NCI-H1092 treated with DMSO at 0.1 percent for 48 hours (cell line): Measurements from ENCODE around the gene LYRM4.

Source experiments
- DNase-seq: peaks from one replicate; lab custom pipeline; 2025; lab: John Stamatoyannopoulos, UW

Gene LYRM4

DNA sequence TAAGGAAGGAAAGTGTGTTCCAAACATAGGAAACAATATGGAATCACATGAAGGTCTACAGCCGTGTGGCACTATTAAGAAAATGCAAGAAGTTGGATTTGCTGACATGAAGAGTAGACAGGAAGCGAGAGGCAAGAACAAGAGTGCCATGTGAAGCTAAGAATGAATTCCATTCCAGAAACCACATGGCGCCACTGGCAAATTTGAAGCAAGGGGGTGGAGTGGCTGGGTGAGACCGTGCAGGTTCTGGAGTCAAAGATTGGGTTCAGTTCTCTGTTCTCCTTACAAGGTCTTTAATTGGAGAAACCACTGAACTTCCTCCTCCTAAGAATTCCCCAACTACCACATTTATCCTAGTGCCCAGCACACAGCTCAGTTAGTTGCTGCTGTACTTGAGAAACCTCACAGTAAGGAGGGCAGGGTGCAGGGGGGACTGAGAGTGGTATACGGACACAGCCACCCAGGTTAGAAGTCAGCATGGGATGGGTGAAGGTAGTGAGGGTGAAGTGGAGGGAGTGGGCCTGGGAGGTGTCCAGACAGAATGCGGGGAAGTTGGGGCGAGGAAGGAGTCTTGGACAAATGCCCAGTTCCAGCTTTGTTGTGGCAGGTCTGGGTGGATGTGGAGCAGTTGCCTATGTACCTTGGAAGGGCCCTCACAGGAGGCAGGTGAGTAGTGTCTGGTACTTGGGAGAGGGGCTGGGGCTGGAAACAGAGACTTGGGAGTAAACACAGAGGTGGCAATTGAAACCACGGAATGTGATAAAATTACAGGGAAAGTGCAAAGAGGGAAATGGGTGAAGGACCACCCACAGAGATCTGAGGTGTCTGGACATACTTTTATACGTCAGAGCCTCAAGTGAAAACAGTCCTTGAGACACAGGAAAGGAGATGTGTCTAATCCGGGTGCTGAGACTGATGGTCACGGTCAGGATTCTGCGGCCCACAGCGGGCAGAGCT, 14.3 kb downstream of the LYRM4 start:
- DNase-seq: no peak

DNA sequence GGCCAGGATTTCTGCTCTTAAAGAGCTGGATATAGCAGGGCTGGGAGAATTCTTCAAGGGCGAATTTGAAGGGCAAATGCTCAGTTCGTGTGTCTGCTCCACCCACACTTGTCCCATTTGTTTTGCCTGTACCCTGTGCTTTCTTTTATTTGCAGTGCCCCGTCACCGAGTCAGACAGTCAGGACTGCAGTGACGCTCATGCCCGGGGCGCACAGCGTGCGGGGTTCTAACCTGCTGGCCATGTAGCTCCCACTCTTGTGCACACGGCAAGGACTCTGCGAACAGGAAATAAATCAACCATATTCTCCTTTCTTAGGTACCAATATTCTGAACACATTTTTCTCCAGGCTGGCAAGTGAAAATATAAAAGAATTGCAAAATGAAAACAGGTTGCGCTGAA, 17.7 kb downstream of the LYRM4 start:
- DNase-seq: no peak

DNA sequence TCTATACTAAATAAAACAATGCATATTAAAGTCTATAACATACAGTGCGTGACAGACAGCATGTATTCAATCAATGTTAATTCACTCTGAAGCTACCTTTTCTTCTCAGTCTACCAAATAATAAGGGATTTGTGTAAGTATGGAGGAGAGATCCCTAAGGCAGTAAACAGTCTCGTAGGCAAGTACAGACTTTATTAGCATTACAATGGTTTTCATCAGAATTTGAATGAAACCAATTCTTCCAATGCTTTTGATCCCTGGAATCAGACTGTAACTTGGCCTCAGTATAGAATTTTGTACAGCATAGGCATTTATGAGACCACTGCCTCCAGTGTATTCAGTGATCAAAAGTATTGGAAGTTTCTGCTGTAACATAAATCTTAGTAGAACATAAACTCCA, 19.5 kb downstream of the LYRM4 start:
- DNase-seq: no peak

DNA sequence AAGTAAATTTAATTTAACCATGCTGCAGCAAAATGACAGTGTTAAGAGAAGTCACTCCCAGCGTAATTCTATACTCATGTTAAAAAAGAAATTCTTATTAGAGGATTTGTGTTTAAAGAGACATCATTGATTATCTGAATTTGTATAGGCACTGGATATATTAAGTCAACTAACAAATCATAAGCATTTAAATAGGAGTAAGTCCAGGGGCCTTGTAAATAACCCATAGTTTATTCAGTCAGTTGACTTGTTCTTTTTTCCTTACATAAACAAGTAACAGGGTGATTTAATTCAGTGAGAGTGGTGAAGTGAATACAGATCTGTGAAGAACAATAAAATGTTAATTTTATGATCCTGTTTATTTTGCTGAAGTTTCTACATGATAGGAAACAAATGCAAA, 22.4 kb downstream of the LYRM4 start:
- no peak for DNase-seq

DNA sequence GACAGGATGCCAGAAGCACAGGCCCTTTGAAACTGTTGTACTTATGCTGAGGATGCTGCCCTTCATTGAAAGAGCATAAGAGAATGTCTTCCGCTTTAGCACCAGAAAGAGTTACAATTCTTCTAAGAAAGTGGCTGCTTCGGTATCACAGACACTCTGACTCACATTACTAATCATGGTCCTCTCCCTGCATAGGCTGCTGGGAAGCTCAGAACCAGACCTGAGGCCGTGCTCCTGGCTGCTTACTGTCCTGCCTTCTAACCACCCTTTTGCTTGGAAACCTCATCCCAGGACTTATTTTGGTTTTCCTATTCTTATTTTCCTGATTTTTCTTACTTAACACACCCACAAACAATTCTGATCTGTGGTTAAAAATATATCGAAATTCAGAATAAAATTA, 22.9 kb downstream of the LYRM4 start:
- no peak for DNase-seq

DNA sequence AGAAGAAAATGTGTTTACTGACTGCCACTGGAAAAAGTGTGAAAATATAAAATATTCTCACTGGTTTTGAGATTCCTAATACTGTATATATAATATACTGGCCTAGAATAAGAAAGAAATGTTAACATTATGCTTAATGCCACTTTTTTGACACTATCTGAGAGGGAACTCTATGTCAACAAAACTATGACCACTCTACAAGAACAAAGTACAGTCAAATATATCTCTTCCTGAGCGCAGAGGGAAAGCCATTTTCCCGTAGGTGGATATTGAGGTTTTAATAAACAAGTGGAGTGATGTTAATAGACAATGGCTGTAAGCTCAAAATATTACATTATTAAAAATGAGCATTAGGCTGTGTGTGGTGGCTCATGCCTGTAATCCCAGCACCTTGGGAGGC, 24.9 kb downstream of the LYRM4 start:
- no peak for DNase-seq

DNA sequence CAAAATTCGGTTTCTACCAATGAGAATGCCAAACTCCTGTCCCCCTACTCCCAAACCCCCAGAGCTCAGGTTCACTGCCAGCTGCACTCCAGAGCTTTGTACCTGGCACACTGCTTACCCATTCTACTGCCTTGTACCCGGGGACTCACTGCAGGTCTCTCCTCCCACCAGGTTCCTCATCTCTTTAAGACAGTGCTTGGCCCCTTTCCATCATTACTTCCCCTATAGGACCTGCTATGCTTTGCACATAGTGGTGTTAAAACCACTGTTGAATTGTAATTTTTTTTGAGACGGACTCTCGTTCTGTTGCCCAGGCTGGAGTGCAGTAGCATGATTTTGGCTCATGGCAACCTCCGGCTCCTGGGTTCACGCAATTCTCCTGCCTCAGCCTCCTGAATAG, 25.9 kb downstream of the LYRM4 start:
- DNase-seq: no peak

DNA sequence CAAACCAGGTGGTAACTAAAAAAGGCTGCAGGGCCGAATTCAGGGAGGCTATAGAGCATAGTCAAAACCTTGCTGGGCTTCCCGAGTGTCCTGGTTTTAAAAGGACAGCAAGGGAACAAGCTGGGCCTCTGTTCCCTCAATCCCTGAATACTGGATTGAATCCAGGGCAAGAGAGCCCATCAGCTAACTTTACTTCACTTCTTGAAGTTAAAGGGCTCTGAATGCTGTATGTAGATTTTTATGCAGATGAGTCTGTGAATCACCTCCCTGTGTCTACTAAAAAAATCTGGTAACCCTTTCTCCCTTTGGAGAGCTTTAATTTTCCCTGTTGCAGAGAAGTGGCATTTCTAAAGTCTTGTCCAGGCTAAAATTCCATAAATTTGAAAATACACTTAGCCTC, 29.5 kb downstream of the LYRM4 start:
- no peak for DNase-seq

DNA sequence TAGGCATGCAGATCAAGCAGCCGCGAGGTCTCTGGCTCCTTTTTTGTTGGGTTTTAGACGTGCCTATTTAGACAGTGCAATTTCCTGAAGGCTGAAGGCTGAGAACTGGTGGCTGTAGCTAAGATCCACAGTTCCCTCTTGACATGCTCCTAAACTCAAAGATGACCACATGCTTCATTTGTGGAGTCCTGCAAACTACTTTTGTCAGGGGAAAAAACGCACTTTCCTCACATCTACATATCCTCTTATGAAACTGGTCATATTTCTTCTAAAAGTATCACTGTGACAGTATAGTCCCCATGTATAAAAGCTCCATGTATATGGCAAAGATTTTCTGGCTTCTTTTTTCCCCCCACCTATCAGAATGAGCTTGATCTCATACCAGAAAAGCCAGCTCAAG, 30.7 kb downstream of the LYRM4 start:
- no peak for DNase-seq

DNA sequence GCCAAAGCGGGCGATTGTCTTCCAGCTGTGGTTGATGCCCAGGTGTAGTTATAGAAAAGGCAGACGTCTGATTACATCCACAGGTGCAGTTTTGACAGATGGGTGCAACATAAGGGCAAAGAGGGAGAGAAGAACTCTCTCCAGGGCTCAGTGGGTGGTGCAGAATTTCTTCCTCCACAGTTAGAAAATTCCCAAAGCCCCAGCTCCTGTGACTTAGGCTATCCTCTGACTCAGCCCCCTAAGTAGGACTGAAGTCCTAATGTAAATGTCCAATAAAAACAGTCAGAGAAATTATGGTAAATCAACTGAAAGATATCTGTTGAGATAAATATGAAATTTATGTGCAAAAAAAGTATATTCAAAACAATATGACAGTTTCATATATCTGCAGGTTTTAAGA, 31.4 kb downstream of the LYRM4 start:
- no peak for DNase-seq

DNA sequence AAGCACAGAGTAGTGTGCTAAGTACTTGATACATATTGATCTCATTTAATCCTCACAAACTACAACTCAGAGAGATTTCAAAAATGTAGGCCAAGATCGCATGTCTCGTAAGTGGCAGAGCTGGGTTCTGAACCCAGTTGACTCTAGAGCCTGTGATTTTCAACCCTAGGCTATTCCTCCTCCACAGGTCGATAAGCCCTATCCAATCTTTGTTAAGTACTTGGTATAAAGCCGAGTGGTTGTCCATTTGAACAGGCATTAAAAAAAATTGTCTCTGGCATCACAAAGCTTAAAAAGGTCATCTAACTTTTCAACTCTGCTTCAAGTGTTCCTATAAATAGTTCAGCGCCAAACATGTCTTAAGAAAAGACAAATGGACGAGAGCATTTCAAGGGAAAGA, 37.4 kb downstream of the LYRM4 start:
- DNase-seq: no peak

DNA sequence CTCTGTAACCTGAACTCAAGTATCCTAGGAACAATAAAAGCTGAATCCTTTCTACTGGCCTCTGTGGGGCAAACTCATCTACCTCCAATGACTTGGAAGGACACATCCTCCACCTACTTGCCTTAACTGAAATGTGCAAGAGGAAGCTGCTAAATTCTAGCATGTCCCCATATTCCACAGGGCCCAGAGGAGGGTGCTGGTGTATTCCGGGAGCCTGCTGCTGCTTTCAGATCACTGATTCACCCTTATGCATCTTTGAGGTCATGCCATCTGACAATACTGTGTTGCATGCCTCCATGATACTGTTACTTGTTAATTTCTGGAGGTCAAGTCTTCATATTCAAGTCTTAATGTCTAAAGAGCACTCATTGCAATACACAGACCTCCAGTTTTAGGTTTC, 40.3 kb downstream of the LYRM4 start:
- DNase-seq: no peak

DNA sequence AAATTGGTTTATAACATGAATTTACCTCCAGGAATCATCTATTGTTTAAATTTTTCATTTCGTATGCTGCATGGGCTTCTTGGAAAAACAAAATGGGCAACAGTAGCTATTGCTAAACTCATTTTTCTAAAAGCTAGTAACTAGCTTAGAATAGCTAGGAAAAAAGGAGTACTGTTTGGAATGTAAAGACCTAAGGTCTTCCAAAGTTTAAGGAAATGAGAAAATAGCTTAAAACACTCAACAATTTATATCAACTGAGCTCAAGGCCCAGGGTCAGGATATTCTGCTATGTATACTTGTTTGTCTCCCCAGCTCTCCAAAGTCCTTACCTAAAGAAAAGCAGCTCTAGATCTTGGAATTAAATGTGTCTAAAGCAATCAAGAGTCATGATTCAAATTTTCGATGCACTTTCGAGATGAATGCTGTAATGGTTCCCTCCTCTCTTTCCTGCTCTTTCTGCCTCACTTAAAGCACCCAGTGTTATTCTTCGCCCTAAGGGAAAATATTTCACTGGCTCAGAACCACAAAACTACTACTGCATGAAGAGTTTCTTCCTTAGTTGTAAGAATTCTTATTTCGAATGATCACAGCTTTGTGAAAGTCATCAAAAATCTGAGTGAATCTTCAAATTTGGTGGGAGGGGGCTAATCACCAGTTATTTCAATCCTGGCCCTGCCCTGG, 41.6 kb downstream of the LYRM4 start:
- no peak for DNase-seq

DNA sequence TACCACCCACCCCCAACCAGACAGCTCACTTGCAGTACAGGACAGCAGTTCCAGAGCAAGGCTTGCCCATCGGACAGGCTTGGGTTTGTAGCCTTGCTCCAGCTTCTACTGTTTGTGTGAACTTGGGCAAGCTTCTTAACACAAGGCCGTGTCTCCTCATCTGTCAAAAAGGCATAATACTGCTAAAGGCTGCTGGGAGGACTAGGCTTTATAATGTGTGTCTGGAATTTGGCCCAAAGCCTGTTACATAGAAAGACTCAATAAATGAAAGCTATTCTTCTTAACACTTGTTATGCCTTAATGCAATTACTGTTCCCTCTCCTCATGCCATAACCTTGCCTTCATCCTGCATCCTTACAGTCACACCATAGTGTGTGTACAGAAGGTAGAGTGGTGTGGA, 43.4 kb downstream of the LYRM4 start:
- DNase-seq: no peak

DNA sequence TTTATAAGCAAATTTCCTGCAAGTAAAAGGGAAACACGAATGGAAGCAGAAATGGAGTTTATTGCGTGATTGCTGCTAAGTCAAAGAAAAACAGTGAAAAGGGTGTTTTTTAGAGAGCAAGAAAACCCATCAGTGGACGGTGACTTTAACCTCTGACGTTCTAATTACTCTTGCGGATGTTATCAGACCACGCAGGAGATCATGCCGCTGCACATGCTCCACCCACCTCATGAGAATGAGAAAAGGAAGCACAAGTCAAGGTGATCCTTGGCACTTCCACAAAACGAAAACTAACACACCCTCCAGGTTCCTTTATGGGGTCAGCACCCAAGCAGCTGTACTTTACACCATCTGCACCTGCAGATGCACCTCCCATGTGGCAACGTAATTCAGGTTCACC, 45.0 kb downstream of the LYRM4 start:
- no peak for DNase-seq

DNA sequence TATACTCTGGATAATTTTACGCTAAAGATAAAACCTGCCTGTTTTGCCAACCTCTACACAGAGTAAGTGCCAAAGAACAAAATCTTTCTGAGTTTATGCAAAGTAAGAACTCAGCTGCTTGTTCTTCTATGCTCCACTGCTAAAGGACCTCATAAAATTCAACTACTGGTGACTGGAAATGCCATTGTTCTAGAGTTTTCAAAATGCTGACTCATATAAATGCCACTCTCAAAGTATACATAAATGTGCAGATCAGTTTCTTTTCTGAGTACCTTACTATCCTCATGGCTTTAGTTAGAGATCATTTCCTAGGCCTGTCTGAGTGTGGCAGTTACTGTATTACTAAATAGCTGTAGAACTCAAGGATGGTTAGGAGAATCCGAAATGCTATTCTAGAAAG, 45.6 kb downstream of the LYRM4 start:
- no peak for DNase-seq

DNA sequence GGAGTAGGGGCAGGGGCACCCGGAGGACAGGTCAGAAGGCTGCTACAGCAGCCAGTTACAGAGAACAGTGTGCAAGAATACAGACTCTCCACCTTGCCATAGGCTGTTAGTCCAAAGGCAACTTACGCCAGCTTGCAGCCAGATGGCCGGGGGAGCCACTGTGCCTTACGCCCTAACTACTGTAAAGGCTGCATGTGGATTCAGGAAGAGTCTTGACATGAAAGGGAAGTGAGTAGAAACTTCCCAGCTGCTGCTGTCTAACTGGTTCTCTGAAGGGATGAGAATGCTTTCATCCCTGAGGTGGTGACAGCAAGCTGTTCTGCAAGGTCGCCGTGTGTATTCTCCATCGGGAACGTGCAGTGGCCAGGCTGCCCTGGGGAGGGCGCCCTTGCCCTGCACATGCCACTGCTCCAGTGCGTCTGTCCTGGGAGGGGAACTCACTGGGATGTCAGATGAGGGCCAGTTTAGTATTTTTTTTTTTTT, 46.1 kb downstream of the LYRM4 start:
- no peak for DNase-seq

DNA sequence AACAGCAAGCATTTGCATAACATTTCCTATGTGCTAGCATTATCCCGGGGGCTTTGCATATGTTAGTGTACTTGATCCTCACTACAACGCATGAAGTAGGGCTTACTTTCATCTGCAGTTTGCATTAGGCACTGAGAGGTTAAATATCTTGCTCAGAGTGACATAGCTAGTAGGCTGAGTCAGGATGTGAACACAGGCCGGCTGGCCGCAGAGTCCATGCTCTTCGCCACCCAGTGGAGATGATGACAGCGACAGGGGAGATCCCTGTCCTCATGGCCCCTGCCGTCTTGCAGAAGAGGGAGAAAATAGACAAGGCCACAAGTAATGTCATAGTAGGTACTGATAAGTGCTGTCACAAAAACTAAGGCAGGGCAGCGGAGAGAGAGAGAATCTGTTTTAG, 46.9 kb downstream of the LYRM4 start:
- DNase-seq: no peak

DNA sequence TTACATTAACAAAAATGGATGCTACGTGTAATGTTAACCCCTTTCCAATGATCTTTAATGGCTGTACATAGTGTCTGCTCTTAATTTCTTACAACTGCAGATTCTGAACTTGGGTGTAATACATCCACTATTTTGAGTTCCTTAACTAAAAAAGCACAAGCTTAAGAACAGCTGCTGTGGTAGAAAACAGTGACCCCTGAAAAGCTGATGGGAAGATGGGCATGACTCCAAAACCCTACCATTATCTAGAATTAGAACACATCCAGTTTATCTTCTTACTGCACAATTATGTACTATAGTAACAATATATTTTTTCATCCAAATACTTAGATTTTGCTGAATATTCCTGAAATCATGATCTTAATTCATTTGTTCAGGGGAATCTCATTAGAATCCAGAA, 49.3 kb downstream of the LYRM4 start:
- no peak for DNase-seq

DNA sequence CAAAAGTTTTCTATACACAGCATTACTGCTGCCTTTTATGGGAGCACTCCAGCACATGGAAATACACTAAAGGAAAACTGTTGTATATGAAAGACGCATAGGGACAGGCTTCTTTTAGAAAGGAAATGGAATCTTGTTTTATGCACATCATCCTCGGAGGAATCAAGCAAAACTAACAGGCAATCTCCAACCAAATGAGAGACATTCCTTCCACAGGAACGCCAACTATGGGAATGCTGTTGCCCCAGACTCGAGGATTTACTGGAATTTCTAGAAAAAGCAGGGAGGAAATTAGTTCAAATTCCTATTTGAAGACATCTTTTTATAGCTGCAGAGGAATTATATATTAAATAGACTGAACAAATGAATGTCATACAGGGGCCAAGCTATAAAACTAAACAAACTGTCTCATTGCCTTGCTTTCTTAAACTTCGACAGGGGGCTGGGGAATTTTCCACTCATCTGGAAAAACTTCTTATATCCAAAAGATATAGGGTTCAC, 52.2 kb downstream of the LYRM4 start:
- no peak for DNase-seq

DNA sequence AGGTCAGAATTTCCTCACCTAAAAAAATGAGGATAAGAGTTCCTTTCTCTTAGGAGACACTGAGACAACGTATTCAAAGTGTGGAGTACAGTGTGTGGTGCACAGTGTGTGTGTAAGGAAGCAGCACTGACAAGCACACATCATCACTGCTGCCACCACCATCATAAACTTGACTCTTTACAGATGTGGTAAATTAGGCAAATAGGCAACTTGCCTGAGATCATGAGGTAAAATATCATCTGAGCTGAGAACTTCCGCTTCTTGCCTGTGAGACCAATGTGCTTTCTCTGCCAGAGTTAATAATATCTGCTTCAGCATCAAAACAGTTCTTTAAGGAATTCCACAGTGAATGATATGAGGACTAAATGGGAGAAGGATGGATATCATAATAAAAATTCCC, 52.7 kb downstream of the LYRM4 start:
- no peak for DNase-seq

DNA sequence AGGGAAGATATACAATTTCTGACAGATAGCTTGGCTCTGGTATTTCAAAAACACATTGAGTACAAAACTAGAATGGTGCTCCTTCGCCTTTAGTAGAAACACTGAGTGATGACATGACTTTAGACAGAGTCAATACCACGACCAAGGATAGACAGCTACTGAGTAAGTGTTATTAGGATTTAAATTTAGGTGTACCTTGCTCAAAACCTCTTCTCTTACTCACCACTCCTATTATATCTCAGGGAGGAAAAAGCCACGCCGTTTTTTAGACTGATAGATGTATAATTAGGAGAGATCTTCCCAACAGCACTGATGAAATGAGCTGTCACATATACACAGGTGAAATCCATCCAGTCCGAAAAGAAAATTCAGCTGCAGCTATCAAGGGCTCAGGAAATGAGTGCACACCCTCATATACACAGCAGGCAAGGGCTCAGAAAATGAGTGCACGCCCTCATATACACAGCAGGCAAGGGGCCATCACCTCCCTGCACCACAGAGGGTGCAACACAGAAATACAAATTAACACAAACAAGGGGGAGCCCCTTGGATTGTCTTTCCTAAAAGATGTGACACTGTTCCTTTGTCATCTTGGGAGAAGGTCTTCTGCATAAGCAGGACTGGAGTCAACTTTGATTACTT, 53.7 kb downstream of the LYRM4 start:
- DNase-seq: no peak
